Inflammatory macrophage treated with lipopolysaccharide for 4 hours (primary cell): ENCODE data around the gene AFF1.

Source experiments
- DNase-seq: peaks from one replicate; pipeline ENCODE4 v3.0.0-alpha.2; 2020

AFF1 gene, protein sequence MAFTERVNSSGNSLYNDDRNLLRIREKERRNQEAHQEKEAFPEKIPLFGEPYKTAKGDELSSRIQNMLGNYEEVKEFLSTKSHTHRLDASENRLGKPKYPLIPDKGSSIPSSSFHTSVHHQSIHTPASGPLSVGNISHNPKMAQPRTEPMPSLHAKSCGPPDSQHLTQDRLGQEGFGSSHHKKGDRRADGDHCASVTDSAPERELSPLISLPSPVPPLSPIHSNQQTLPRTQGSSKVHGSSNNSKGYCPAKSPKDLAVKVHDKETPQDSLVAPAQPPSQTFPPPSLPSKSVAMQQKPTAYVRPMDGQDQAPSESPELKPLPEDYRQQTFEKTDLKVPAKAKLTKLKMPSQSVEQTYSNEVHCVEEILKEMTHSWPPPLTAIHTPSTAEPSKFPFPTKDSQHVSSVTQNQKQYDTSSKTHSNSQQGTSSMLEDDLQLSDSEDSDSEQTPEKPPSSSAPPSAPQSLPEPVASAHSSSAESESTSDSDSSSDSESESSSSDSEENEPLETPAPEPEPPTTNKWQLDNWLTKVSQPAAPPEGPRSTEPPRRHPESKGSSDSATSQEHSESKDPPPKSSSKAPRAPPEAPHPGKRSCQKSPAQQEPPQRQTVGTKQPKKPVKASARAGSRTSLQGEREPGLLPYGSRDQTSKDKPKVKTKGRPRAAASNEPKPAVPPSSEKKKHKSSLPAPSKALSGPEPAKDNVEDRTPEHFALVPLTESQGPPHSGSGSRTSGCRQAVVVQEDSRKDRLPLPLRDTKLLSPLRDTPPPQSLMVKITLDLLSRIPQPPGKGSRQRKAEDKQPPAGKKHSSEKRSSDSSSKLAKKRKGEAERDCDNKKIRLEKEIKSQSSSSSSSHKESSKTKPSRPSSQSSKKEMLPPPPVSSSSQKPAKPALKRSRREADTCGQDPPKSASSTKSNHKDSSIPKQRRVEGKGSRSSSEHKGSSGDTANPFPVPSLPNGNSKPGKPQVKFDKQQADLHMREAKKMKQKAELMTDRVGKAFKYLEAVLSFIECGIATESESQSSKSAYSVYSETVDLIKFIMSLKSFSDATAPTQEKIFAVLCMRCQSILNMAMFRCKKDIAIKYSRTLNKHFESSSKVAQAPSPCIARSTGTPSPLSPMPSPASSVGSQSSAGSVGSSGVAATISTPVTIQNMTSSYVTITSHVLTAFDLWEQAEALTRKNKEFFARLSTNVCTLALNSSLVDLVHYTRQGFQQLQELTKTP

DNA sequence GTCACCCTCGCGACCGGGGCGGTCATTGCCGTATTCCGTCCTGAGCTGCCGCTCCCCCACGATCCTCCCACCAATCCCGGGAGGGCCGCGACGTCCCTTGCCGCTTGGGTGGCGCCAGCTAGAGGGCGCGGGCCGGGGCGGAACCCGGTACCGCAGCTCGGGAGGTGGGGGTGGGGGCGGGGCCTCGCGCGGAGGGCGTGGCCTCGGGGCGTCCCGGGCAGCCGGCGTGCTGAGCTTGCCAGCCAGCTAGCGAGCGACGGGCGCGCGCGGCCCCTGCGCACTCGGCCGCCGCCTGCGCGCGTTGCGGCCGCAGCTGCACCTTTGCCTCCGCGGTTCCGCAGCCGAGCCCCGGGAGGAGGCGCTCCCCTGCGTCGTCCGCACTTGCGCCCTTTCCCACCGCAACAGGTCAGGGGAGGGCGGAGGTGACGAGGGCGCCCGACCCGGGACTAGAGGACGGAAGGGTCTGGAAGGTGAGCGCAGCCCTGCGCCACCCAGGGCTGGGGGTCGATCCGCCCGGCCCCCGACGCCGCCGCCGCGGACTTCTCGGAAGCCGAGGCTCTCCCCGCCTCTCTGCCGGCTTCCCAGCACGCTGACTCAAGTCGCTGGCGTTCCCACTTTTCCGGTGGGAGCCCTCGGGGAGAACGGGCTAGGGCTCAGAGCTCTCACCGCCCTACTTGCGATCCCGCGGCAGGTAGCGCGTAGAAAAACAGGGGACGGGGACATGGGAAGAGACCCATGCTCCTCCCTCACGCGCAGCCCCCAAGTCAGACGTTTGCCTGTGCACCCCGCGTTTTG, at the start of gene AFF1:
Gene AFF1 (plus strand): TSS at position 241 of the 795 bp plus-strand sequence. CDS start 13,523 bp downstream, outside the sequence.
- DNase-seq = peak; percentile 95

DNA sequence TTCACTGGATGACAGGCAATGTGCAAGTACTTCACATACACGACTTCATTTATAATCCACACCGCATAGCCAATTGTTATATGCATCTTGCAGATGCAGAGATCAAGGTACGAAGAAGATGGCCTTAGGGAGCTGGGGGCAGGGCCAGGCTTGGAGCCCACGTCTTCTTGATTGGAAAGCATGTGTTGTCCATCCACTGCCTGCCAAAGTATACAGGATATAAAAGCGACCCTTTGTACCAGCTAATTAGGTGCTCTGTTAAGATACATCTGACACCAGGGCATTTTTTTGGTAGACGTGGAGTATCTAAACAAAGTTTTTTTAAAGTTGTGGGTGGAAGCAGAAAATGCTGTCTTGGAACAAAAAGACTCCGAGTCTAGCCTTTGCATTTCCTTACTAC, 44.0 kb upstream of the AFF1 start:
- no peak for DNase-seq

DNA sequence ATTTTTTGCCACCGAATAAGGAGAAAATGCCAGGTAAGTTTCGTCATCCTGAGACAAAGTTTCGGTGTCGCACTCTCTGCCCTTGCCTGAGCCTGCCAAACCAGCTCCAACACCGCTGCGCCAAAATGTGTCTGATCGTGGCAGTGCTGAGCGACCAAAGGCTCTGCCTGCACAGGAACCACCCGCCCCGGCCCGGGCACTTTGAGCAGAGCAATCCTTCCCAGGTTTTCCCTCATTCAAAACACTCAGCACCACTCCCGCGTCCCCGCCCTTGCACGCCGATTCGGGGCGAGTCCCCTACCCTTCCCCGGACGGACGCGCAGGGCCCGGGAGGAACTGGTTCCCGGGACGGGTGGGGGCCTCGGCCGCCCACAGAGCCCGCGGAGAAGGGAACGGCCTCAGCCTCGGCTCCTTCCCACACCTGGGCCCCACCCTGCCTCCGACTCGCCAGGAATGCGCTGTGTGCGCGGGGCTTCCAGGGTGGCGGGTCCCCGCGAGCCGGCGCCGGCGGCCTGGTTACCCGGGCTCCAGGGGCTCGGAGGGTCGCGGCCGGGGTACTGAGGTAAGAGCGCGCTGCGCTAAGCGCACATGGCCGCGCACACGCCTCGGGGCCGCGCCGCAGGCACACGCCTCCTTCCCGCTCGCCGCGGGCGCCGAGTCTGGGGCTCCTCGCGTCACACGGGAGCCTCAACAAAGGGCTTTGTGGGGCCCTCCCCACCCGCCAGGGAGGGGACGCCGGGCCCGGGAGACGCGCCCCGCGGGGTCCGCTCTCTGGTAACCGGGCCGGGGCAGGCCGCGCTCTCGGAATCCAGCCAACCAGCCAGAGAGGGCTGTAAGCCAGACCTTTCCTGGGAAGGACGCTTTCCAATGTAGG, 42.8 kb upstream of the AFF1 start, which contains the start of gene C4orf36:
Gene C4orf36 (minus strand): TSS at position 661 of the 874 bp plus-strand sequence. CDS start 902 bp downstream, outside the sequence.
- DNase-seq = peak; percentile 50

DNA sequence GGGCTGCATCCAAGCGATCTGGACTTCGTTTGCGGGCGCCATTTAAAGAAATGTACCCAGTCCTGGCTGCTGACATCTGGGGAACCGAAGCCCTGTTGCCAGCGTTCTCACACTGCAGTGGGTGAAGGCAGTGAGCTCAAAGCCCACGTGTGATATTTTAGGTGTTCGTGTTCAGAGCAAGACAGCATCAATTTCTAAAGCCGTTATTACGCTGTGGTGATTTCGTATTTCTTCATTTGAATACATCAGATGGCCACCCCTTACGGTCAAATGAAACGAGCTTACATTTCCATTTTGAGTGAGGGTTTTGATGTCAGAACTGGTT, 42.2 kb upstream of the AFF1 start:
- no peak for DNase-seq

DNA sequence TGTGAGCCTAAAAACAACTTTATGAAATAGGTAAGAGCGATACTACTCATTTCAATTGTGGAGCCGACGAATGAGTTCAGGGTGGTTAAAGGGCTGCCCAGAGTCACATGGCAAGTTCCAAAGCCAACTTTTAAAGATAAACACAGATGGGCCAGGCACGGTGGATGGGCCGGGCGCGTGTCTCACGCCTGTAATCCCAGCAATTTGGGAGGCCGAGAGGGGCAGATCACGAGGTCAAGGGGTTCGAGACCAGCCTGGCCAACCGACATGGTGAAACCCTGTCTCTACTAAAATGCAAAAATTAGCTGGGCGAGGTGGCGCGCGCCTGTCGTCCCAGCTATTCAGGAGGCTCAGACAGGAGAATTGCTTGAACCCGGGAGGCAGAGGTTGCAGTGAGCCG, 41.7 kb upstream of the AFF1 start:
- DNase-seq = no peak

DNA sequence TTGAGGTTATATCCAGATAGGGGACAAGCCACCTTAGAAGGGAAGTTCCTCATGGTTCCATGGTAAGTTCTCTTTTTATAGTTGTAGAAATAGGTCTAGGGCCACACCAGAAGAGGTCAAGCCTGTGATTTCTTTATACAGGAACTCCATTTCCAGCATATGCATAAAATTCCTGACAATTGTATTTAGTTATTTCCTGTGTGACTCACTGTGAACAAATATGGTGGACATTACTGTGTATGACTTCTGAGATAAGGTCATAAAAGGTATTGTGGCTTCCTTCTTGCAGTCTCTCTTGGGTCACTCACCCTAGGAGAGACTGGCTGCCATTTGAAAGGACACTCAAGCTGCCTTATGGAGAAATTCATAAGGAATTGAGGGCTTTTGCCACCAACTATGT, 40.4 kb upstream of the AFF1 start:
- no peak for DNase-seq

DNA sequence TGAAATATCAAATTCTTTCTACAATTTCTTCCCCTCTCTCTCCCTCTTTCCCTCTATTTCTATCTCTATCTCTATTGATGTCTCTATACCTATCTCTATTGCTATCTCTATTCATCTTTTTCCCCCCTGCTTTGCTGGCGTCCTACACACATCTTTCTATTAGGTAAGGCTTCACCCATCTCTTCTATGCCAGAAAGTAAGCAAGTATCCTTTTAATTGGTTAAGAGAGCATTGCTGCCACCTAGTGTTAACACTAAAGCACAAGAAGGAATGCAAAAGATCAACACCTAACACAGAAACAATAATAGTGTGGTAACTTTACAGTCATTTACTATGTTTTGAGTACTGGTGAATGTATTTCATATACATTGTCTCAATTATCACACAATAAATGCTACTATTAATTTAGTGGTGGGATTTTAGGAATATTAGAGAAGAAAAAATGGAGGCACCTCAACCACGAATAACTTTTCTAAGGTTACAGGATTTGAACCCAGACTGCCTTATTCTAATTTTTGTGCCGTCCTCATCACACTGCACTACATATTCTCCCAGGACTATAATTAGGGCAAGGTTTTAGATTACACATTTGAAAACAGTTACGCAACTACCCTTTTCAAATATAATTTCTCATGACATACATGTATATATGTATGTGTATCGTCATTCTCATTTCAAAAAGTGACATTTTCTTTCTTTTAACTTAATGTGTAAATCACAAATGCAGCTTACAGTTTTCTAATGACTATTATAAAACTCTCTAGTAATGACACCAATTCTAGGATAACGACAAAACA, 38.9 kb upstream of the AFF1 start:
- DNase-seq = peak; percentile 75

DNA sequence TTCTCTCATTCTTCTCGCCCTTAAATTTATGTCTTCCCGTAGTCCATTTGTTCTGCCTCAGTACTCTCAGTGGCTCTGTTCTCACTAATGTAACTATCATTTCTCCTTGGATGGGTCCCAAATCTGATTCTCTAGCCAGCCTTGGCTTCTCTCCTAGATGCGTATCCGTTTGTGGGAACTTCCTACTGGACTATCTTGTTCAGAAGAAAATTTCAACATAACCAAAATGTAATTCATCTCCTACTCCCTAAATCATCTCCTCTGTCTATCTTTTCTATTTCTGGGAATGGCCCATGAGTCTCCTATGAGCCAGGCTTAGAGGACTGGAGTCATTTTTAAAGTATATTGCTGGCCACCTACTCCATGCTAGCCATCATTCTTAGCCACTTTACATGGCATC, 38.2 kb upstream of the AFF1 start:
- DNase-seq = no peak

DNA sequence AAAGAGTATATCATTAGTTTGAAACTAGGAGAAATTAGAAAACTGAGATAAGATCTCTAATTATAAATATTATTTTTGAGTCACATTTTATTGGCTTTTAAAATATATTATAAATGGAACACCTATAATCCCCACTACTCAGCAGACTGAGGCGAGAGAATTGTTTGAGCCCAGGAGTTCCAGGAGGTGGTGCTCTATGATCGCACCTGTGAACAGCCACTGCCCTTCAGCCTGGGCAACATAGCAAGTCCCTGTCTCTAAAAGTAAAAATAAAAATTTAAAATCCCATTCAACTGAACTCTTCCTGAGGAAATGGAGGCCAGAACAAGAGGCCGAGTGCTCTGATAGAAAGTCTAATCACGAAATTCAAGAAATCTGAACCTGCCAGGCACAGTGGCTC, 36.2 kb upstream of the AFF1 start:
- no peak for DNase-seq

DNA sequence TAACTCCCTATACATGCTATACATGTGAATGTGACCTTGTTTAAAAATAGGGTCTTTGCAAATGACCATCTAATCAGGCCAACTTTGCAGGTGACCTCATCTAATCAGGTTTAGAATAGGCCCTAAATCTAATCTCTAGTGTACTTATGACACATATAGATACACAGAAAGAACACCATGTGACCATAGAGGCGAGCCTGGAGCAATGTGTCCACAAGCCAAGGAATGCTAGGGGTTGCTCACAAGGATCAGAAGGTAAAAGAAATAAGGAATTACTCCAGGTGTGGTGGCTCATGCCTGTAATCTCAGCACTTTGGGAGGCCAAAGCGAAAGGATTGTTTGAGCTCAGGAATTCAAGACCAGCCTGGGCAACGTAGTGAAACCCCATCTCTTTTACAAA, 32.9 kb upstream of the AFF1 start:
- no peak for DNase-seq

DNA sequence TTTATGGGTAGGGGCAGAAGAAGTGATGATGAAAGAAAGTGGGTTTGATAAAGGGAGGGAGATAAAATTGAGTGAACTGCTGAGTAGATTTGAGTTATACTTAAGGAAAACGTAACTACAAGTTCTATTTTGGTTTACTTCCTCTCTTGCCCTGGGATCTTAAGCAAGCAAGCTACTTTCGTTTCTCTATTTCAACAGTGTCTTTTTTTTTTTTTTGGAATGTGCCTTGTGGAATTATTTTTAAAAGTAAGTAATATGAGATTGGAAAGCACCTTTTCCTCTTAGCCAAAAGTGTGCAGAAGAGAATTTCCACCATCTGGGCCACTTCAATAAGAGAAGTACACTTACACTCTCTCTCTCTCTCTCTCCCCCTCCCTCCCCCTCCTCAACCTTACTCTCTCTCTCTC, 26.6 kb upstream of the AFF1 start:
- DNase-seq = peak; percentile 85

DNA sequence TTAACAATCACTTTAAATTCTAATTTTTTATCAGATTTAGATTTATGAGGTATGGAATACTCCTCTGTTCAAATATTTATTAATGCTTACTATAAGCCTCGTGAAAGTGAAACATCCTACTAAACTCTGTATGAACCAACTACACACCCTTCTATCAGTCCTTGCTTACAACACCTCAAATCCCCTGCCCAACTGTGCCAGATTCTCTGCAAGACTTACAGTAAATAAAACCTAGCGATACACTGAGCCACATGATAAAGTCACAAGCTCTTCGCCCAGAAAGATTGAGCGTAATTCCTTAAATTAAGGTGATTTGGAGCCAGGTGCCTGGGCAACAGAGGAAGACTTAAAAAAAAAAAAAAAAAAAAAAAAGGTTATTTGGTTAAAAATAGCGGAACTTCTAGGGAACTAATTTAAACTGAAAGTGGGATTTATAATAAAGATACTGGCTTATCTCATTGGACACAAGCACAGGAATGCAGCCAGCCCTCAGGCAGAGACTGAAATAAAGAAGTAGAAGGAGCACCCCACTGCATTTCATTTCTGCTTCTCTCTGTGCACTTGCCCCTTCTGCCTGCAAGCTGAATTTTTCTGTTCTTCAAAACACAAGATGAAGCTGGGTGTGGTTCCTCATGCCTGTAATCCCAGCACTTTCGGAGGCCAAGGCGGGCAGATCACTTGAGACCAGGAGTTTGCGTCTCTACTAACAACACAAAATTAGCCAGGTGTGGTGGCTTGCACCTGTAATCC, 25.1 kb upstream of the AFF1 start:
- peak; percentile 61 for DNase-seq

DNA sequence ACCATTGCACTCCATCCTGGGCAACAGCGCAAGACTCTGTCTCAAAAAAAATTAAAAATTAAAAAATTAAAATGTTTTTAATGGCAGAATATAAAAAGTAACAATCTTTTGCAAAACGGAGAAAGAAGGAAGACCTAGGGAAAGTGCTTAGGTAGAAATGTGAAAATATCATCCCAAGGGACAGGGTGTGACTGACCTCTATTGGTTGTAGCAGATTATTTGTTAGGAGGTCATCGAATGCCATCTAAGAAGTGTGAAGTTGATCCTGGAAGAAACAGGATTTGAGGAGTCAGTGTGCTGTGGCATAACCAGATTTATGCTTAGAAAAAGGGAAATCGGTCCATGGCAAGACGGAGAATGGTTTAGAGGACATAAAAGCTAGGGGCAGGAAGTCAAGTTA, 24.4 kb upstream of the AFF1 start:
- peak; percentile 11 for DNase-seq

DNA sequence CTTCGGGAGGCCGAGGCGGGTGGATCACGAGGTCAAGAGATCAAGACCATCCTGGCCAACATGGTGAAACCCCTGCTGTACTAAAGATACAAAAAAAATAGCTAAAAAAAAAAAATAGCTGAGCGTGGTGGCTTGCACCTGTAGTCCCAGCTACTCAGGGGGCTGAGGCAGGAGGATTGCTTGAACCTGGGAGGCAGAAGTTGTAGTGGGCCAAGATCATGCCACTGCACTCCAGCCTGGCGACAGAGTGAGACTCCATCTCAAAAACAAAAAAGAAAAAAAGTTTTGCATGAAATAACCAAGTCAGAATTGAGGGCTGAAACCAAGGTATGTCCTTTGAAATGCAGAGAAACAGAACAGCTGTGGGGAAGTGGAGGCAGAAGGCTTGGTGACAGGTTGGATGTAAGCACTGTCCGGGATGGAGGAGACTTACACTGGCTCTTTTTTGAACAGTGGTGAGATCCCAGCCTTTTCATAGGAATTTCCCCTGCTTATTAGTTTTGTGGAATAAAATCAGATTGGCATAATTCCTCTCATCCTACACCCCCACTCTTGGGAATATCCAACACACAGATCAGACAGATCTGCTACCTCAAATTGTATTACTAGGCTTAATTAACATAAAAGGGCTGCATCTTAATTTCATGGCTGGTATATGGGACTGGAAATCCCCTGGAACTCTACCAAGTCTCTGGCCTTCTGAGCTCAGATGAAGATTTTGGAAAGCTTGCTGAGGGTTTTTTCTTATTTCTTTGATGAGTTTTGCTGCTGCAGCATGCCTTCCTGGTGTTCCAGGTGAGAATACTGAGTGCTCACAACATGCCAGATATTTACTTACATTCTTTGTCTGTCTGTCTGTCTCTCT, 23.8 kb upstream of the AFF1 start:
- DNase-seq = no peak

DNA sequence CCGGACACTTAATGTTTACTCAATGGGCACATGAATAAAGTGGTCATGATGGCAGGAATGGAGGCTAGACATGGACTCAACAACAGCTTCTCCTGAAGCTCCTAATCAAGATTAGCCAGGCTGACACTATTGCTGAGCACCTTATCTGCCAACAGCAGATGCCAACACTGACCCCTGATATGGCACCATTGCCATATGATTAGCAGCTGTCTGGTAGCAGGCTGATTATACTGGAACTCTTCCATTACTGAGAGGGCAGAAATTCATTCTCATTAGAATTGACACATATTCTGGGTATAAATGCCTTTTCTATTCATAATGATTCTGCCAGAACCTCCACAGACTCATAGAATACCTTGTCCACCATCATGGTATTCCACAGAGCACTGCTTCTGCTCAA, 18.4 kb upstream of the AFF1 start:
- DNase-seq = no peak

DNA sequence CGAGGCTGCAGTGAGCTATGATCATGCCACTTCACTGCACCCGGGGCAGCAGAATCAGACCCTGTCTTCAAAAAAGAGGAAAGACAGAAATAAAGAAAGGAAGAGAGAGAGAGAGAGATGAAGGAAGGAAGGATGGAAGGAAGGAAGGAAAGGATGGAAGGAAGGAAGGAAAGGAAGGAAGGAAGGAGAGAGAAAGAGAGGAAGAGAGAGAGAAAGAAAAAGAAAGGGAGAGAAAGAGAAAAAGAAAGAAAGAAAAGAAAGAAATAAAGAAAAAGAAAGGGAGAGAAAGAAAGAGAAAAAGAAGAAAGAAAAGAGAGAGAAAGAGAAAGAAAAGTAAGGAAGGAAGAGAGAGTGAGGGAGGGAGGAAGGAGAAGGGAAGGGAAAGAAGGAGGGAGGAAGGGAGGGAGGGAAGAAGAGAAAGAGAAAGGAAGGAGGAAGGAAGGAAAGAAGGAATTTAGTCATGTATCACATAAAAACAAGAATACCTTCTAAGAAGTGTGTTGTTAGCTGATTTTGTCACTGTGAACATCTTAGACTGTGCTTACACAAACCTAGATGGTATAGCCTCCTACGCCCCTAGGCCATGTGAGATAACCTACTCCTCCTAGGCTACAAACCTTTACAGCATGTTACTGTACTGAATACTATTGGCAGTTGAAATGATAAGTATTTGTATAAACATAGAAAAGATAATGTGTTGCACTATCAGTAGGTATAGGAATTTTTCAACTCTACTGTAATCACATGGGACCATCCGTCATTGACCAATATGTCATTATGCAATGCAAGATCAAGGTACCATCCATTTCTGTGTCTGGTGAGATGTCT, 17.4 kb upstream of the AFF1 start:
- DNase-seq = no peak

DNA sequence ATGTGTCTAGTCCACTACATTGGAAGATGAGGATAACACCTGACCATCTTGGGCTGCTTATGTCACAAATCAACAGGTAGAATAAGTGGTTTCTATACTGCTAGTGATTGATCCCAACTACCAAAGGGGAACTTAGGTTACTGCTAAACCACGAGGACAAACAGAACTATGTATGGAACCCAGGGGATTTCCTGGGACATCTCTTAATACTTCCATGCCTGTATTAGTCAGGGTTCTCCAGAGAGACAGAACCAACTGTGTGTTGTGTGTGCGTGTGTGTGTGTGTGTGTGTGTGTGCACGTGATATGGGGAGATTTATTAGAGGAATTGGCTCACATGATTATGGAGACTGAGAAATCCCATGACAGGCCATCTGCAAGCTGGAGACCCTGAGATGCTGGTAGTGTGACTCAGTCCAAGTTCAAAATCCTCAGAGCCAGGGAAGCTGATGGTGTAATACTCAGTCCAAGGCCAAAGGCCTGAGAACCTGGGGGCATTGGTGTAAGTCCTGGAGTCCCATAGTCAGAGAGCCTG, 16.2 kb upstream of the AFF1 start:
- DNase-seq = peak; percentile 86
